GM13976 (cell line): ENCODE data around the gene KIAA1755.
"Not testable (repeated sequence)": the region's sequence is repeated elsewhere in the genome, so short reads cannot be mapped to it uniquely, and the experiment has no call there.

Source experiments
- DNase-seq: peaks from one replicate; pipeline ENCODE4 v3.0.0; 2012; ENCODE audit warnings: low spot score
- CTCF ChIP-seq: IDR thresholded peaks from 2 replicates; pipeline ENCODE4 v1.5.1; 2012; ENCODE audit warnings: borderline replicate concordance, mild to moderate bottlenecking; ENCODE audit not compliant: insufficient read depth; ENCODE audit errors: extremely low read depth, missing control alignments, control extremely low read depth
- in situ Hi-C: fragments of 300-500 bp; cut with MboI; formaldehyde crosslinking; loops from one replicate; pipeline ENCODE4 v1.12.0; 2022; ENCODE audit warnings: low sequenced_read_pairs, mixed read lengths, inconsistent platforms; ENCODE audit not compliant: unreplicated experiment

Gene KIAA1755

GRCh38 chr20:38290829-38291814, 30.6 kb upstream of the KIAA1755 start:
- no peak for TF ChIP-seq CTCF
- DNase-seq: no peak
- in situ Hi-C loops: no loop called here

- no peak for DNase-seq
- in situ Hi-C loops: no loop called here
- no peak for TF ChIP-seq CTCF
These were observed 26.3 kb upstream of the KIAA1755 start for GRCh38 chr20:38286586-38287531.

- no peak for DNase-seq
- TF ChIP-seq CTCF: no peak
- in situ Hi-C loops: no loop called here
These were observed 24.4 kb upstream of the KIAA1755 start for GRCh38 chr20:38284893-38285444.

- in situ Hi-C loops: not testable (repeated sequence)
These were observed 23.6 kb upstream of the KIAA1755 start for GRCh38 chr20:38284066-38284650.

GRCh38 chr20:38283236-38283635, 22.7 kb upstream of the KIAA1755 start:
- DNase-seq: no peak
- in situ Hi-C loops: no loop called here
- TF ChIP-seq CTCF: no peak

More at GRCh38 chr20:38284066-38284650, 23.6 kb upstream of the KIAA1755 start:
- not testable (repeated sequence) for DNase-seq

GRCh38 chr20:38281176-38281915, 20.8 kb upstream of the KIAA1755 start:
- DNase-seq: not testable (repeated sequence)

More at GRCh38 chr20:38281176-38281915, 20.8 kb upstream of the KIAA1755 start:
- in situ Hi-C loops: not testable (repeated sequence)
